HEK293 (cell line): ENCODE data around the gene IL2RA.

Experiments
- TCF7L2 ChIP-seq: IDR thresholded peaks from 2 replicates; pipeline ENCODE4 v1.6.1; 2011; ENCODE audit warnings: low read depth, mild to moderate bottlenecking, inconsistent platforms, low read length, moderate library complexity, borderline replicate concordance
- ZNF10 ChIP-seq: fragments of 450-650 bp; formaldehyde crosslinking; IDR thresholded peaks from 2 replicates; pipeline ENCODE4 v1.5.1; 2017; ENCODE audit warnings: missing biosample characterization, missing genetic modification characterization
- ZNF350 ChIP-seq: fragments of 450-650 bp; formaldehyde crosslinking; IDR thresholded peaks from 2 replicates; pipeline ENCODE4 v1.5.0; 2017; ENCODE audit warnings: missing biosample characterization, mild to moderate bottlenecking, missing genetic modification characterization
- ZNF768 ChIP-seq: fragments of 450-650 bp; formaldehyde crosslinking; IDR thresholded peaks from 2 replicates; pipeline ENCODE4 v1.5.1; 2018; ENCODE audit warnings: missing biosample characterization, mild to moderate bottlenecking, missing genetic modification characterization
- TF ChIP-seq, protein P1 (sequence below): fragments of 450-650 bp; formaldehyde crosslinking; optimal IDR thresholded peaks from 2 replicates; pipeline ENCODE3; 2016; ENCODE audit warnings: missing biosample characterization, mild to moderate bottlenecking, missing genetic modification characterization
- TF ChIP-seq, protein P2 (sequence below): fragments of 450-650 bp; formaldehyde crosslinking; IDR thresholded peaks from 2 replicates; pipeline ENCODE4 v1.5.1; 2016; ENCODE audit warnings: missing biosample characterization, missing genetic modification characterization
- TF ChIP-seq, protein P3 (sequence below): fragments of 450-650 bp; formaldehyde crosslinking; IDR thresholded peaks from 2 replicates; pipeline ENCODE4 v1.5.1; 2016; ENCODE audit warnings: missing biosample characterization, missing genetic modification characterization

DNA sequence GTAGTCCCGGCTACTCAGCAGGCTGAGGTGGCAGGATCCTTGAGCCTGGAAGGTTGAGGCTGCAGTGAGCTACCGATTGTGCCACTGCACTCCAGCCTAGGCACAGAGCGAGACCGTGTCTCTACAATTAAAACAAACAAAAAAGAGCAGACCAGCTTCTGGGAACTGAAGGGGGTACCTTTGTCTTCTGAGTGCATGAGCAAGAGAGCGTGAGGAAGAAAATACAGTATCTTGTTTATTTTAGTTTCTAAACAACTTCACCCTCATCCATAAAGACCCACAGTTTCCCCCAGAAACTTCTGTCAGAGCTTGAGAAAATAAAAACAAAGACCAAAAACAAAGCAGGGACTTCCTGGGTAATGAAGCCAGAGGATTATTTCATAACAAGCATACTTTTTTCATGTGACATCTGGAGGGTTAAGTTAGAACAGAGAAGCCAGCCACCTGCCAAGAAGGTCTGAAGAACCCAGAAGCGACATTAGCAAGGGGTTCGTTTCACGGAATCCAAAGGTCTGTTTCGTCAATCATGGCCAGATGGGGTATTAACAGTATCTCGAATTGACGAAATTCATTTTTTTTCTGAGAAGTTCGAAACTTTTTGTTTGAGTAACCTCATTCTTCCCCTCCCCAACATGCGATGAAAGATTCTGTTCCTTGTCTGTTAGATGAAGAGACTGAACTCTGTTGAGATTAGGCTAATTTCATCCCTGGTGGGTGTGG, 10.2 kb upstream of the IL2RA start:
- TF ChIP-seq ZNF768 (no peak), TCF7L2 (no peak), ZNF10 (tag by site-specific recombination) (no peak), ZNF350 (no peak)
- TF ChIP-seq, protein P1, sequence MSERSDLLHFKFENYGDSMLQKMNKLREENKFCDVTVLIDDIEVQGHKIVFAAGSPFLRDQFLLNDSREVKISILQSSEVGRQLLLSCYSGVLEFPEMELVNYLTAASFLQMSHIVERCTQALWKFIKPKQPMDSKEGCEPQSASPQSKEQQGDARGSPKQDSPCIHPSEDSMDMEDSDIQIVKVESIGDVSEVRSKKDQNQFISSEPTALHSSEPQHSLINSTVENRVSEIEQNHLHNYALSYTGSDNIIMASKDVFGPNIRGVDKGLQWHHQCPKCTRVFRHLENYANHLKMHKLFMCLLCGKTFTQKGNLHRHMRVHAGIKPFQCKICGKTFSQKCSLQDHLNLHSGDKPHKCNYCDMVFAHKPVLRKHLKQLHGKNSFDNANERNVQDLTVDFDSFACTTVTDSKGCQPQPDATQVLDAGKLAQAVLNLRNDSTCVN (tag by site-specific recombination) = no peak
- TF ChIP-seq, protein P2, sequence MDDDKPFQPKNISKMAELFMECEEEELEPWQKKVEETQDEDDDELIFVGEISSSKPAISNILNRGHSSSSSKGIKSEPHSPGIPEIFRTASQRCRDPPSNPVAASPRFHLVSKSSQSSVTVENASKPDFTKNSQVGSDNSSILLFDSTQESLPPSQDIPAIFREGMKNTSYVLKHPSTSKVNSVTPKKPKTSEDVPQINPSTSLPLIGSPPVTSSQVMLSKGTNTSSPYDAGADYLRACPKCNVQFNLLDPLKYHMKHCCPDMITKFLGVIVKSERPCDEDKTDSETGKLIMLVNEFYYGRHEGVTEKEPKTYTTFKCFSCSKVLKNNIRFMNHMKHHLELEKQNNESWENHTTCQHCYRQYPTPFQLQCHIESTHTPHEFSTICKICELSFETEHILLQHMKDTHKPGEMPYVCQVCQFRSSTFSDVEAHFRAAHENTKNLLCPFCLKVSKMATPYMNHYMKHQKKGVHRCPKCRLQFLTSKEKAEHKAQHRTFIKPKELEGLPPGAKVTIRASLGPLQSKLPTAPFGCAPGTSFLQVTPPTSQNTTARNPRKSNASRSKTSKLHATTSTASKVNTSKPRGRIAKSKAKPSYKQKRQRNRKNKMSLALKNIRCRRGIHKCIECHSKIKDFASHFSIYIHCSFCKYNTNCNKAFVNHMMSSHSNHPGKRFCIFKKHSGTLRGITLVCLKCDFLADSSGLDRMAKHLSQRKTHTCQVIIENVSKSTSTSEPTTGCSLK (tag by site-specific recombination) = no peak
- TF ChIP-seq, protein P3, sequence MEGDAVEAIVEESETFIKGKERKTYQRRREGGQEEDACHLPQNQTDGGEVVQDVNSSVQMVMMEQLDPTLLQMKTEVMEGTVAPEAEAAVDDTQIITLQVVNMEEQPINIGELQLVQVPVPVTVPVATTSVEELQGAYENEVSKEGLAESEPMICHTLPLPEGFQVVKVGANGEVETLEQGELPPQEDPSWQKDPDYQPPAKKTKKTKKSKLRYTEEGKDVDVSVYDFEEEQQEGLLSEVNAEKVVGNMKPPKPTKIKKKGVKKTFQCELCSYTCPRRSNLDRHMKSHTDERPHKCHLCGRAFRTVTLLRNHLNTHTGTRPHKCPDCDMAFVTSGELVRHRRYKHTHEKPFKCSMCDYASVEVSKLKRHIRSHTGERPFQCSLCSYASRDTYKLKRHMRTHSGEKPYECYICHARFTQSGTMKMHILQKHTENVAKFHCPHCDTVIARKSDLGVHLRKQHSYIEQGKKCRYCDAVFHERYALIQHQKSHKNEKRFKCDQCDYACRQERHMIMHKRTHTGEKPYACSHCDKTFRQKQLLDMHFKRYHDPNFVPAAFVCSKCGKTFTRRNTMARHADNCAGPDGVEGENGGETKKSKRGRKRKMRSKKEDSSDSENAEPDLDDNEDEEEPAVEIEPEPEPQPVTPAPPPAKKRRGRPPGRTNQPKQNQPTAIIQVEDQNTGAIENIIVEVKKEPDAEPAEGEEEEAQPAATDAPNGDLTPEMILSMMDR (tag by site-specific recombination) = no peak
